GM18858 (cell line): ENCODE measurements around the gene SERPINC1.
"Not testable (repeated sequence)": the region's sequence is repeated elsewhere in the genome, so short reads cannot be mapped to it uniquely, and the experiment has no call there.

Source experiments
- ATAC-seq: cut with Tn5 transposase; IDR thresholded peaks from one replicate; pipeline ENCODE4 v1.9.1; 2021; ENCODE audit not compliant: unreplicated experiment

Gene SERPINC1

GRCh38 chr1:173917149-173917548, at the start of gene SERPINC1:
Gene SERPINC1 (minus strand): TSS chr1:173917327. CDS start chr1:173917259, 68 bp downstream.
- no peak for ATAC-seq

- ATAC-seq, result not testable (repeated sequence)
These were observed 48.8 kb upstream of the SERPINC1 start for GRCh38 chr1:173965896-173966295.

- no peak for ATAC-seq
These were observed 46.4 kb upstream of the SERPINC1 start for GRCh38 chr1:173963477-173963876.

GRCh38 chr1:173960625-173961024, 43.5 kb upstream of the SERPINC1 start:
- no peak for ATAC-seq

GRCh38 chr1:173954179-173954578, 37.1 kb upstream of the SERPINC1 start:
- no peak for ATAC-seq

GRCh38 chr1:173948594-173948993, 31.5 kb upstream of the SERPINC1 start:
- no peak for ATAC-seq

GRCh38 chr1:173946380-173946921, 29.3 kb upstream of the SERPINC1 start:
- no peak for ATAC-seq

GRCh38 chr1:173937062-173937461, 19.9 kb upstream of the SERPINC1 start:
- no peak for ATAC-seq

GRCh38 chr1:173934440-173934839, 17.3 kb upstream of the SERPINC1 start:
- no peak for ATAC-seq

- ATAC-seq, result not testable (repeated sequence)
These were observed 13.4 kb upstream of the SERPINC1 start for GRCh38 chr1:173930541-173930940.

- no peak for ATAC-seq
These were observed 8.4 kb upstream of the SERPINC1 start for GRCh38 chr1:173925306-173926242.

GRCh38 chr1:173920861-173921260, 3.7 kb upstream of the SERPINC1 start:
- ATAC-seq, result no peak

GRCh38 chr1:173917635-173918493, 737 bp upstream of the SERPINC1 start:
- ATAC-seq, result no peak

- ATAC-seq, result no peak
These were observed 460 bp downstream of the SERPINC1 start for GRCh38 chr1:173916667-173917066.

GRCh38 chr1:173915596-173915995, 1.5 kb downstream of the SERPINC1 start:
- ATAC-seq, result no peak

GRCh38 chr1:173914366-173914871, 2.7 kb downstream of the SERPINC1 start:
- no peak for ATAC-seq

GRCh38 chr1:173913111-173913510, 4.0 kb downstream of the SERPINC1 start:
- ATAC-seq, result no peak

- no peak for ATAC-seq
These were observed 13.1 kb downstream of the SERPINC1 start for GRCh38 chr1:173903827-173904531.

GRCh38 chr1:173900992-173901391, 16.1 kb downstream of the SERPINC1 start:
- no peak for ATAC-seq

- ATAC-seq, result no peak
These were observed 16.7 kb downstream of the SERPINC1 start for GRCh38 chr1:173900427-173900826.

GRCh38 chr1:173894189-173894588, 22.9 kb downstream of the SERPINC1 start:
- no peak for ATAC-seq
